HG03520 (cell line): ENCODE results near the gene TAF9B.
"Not testable (repeated sequence)": the region's sequence is repeated elsewhere in the genome, so short reads cannot be mapped to it uniquely, and the experiment has no call there.

Experiments used
- ATAC-seq: cut with Tn5 transposase; IDR thresholded peaks from one replicate; pipeline ENCODE4 v1.9.1; 2021; ENCODE audit warnings: mild to moderate bottlenecking, moderate library complexity; ENCODE audit not compliant: unreplicated experiment

Gene TAF9B

GRCh38 chrX:78139160-78140123, at the start of gene TAF9B:
Gene TAF9B (minus strand): TSS chrX:78139650. CDS start chrX:78139611, 39 bp downstream.
- peak; percentile 80 for ATAC-seq

- no peak for ATAC-seq
Observed at GRCh38 chrX:78182881-78183280, 43.4 kb upstream of the TAF9B start.

- ATAC-seq: no peak
Observed at GRCh38 chrX:78181307-78181706, 41.9 kb upstream of the TAF9B start.

- no peak for ATAC-seq
Observed at GRCh38 chrX:78168065-78168464, 28.6 kb upstream of the TAF9B start.

- ATAC-seq: no peak
Observed at GRCh38 chrX:78165425-78165824, 26.0 kb upstream of the TAF9B start.

- ATAC-seq: not testable (repeated sequence)
Observed at GRCh38 chrX:78163175-78163574, 23.7 kb upstream of the TAF9B start.

GRCh38 chrX:78160711-78161110, 21.3 kb upstream of the TAF9B start:
- ATAC-seq: not testable (repeated sequence)

GRCh38 chrX:78157846-78158245, 18.4 kb upstream of the TAF9B start:
- ATAC-seq: not testable (repeated sequence)

GRCh38 chrX:78157373-78157772, 17.9 kb upstream of the TAF9B start:
- not testable (repeated sequence) for ATAC-seq

GRCh38 chrX:78147002-78147540, 7.6 kb upstream of the TAF9B start:
- ATAC-seq: not testable (repeated sequence)

GRCh38 chrX:78140206-78140605, 756 bp upstream of the TAF9B start:
- ATAC-seq: no peak

- ATAC-seq: no peak
Observed at GRCh38 chrX:78133238-78133960, 6.1 kb downstream of the TAF9B start.

GRCh38 chrX:78131117-78131516, 8.3 kb downstream of the TAF9B start:
- no peak for ATAC-seq

GRCh38 chrX:78130396-78130795, 9.1 kb downstream of the TAF9B start:
- no peak for ATAC-seq

GRCh38 chrX:78129714-78130113, 9.7 kb downstream of the TAF9B start:
- no peak for ATAC-seq

- ATAC-seq: not testable (repeated sequence)
Observed at GRCh38 chrX:78125781-78126180, 13.7 kb downstream of the TAF9B start.

- ATAC-seq: no peak
Observed at GRCh38 chrX:78125148-78125547, 14.3 kb downstream of the TAF9B start.

GRCh38 chrX:78124307-78124706, 15.1 kb downstream of the TAF9B start:
- no peak for ATAC-seq

- no peak for ATAC-seq
Observed at GRCh38 chrX:78123190-78123589, 16.3 kb downstream of the TAF9B start.

- ATAC-seq: no peak
Observed at GRCh38 chrX:78119521-78120227, 19.8 kb downstream of the TAF9B start.

- no peak for ATAC-seq
Observed at GRCh38 chrX:78118628-78119027, 20.8 kb downstream of the TAF9B start.
